ENCODE data around the gene RPL37A.
"Not testable (repeated sequence)": the region's sequence is repeated elsewhere in the genome, so short reads cannot be mapped to it uniquely, and the experiment has no call there.

Gene RPL37A

GRCh38 chr2:216517447-216518225 is 19.0 kb downstream of the RPL37A start:
- H3K4me3 ChIP-seq (ENCODE audit: low read depth, low read length), result no peak overlapping the region
- POLR2A ChIA-PET, result no interaction called here
- peaks cover 0 to 10% of the 10 kb centered on the region in 2 experiments; a peak in 2 of 3 replicates for H3K36me3 ChIP-seq (ENCODE audit: control insufficient read depth in 2 of 2, insufficient read depth in 1 of 2, low read length in 2 of 2)
- TF ChIP-seq, protein P1, sequence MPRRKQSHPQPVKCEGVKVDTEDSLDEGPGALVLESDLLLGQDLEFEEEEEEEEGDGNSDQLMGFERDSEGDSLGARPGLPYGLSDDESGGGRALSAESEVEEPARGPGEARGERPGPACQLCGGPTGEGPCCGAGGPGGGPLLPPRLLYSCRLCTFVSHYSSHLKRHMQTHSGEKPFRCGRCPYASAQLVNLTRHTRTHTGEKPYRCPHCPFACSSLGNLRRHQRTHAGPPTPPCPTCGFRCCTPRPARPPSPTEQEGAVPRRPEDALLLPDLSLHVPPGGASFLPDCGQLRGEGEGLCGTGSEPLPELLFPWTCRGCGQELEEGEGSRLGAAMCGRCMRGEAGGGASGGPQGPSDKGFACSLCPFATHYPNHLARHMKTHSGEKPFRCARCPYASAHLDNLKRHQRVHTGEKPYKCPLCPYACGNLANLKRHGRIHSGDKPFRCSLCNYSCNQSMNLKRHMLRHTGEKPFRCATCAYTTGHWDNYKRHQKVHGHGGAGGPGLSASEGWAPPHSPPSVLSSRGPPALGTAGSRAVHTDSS (tag by site-specific recombination; IDR thresholded peaks at IDR 0.05), result no peak
- no peak for TF ChIP-seq ZFP69B (tag by site-specific recombination; IDR thresholded peaks at IDR 0.05)
- TF ChIP-seq, protein P2, sequence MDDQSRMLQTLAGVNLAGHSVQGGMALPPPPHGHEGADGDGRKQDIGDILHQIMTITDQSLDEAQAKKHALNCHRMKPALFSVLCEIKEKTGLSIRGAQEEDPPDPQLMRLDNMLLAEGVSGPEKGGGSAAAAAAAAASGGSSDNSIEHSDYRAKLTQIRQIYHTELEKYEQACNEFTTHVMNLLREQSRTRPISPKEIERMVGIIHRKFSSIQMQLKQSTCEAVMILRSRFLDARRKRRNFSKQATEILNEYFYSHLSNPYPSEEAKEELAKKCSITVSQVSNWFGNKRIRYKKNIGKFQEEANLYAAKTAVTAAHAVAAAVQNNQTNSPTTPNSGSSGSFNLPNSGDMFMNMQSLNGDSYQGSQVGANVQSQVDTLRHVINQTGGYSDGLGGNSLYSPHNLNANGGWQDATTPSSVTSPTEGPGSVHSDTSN (CRISPR knock-in tag; IDR thresholded peaks at IDR 0.05), result no peak
- TF ChIP-seq ZNF707 (tag by site-specific recombination; IDR thresholded peaks at IDR 0.05), result no peak
- no peak for TF ChIP-seq ZNF629 (tag by site-specific recombination; IDR thresholded peaks at IDR 0.05)
- TF ChIP-seq ZNF596 (tag by site-specific recombination; IDR thresholded peaks at IDR 0.05), result no peak
- no peak for TF ChIP-seq ZNF510 (tag by site-specific recombination; IDR thresholded peaks at IDR 0.05; ENCODE audit: insufficient replicate concordance)
- no peaks in the 10 kb centered on the region for H3K9me3 ChIP-seq (ENCODE audit: control insufficient read depth, insufficient read depth, low read depth, low read length)
- H3K4me1 ChIP-seq (ENCODE audit: control insufficient read depth, insufficient read depth, low read length), result no peaks in the 10 kb centered on the region
- CTCF ChIA-PET, result interaction anchor here (0.6 to 13.1 kb wide), 32 partner anchors 9 to 1239 kb away, joined by 3 to 376 read pairs (median 5); partner anchors contain the start of gene IGFBP5
- H3K27ac ChIP-seq (ENCODE audit: extremely low read depth, low read depth, low read length), result no peak overlapping the region

DNA sequence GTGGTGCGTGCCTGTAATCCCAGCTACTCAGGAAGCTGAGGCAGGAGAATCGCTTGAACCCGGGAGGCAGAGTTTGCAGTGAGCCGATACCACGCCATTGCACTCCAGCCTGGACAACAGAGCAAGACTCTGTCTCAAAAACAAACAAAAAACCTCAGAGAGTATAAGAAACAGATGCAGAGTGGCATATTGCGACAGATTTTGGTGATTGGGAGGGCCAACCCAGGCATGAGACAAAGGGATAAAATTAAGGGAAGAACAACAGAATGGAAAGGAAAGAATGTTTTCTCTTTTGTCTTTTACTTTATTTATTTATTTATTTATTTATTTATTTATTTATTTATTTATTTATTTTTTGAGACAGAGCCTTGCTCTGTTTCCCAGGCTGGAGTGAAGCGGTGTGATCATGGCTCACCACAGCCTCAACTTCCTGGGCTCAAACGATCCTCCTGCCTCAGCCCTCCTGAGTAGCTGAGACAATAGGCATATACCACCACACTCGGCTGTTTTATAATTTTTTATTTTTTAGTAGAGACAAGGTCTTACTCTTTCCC is 20.0 kb downstream of the RPL37A start:
- not testable (repeated sequence) for H3K27ac ChIP-seq (ENCODE audit: extremely low read depth, low read depth, low read length); H3K4me3 ChIP-seq (ENCODE audit: low read depth, low read length); H3K4me1 ChIP-seq (ENCODE audit: control insufficient read depth, insufficient read depth, low read length); H3K9me3 ChIP-seq (ENCODE audit: control insufficient read depth, insufficient read depth, low read depth, low read length)
- ChIA-PET CTCF (interaction anchor here (0.7 to 13.1 kb wide), 31 partner anchors 8 to 1238 kb away, joined by 3 to 376 read pairs (median 5); partner anchors contain the start of gene IGFBP5), POLR2A (interaction anchor here (0.6 kb wide), 1 partner anchor 12 kb away, joined by 7 read pairs; no protein-coding TSS in a partner anchor)
- peaks cover 0 to 10% of the 10 kb centered on the region in 2 experiments; a peak in 2 of 3 replicates for H3K36me3 ChIP-seq (ENCODE audit: control insufficient read depth in 2 of 2, insufficient read depth in 1 of 2, low read length in 2 of 2)
- TF ChIP-seq ZNF654 (tag by site-specific recombination; IDR thresholded peaks at IDR 0.05; ENCODE audit: low read depth) (peak; percentile 51), ZNF629 (tag by site-specific recombination; IDR thresholded peaks at IDR 0.05) (peak; percentile 67), ZNF202 (tag by site-specific recombination; IDR thresholded peaks at IDR 0.05; ENCODE audit: borderline replicate concordance) (peak; percentile 88; the same call in 1 of the 2 replicates), ZNF558 (tag by site-specific recombination; IDR thresholded peaks at IDR 0.05) (peak; percentile 91), ZNF560 (tag by site-specific recombination; IDR thresholded peaks at IDR 0.05; ENCODE audit: borderline replicate concordance) (peak; percentile 90), ZNF140 (tag by site-specific recombination; IDR thresholded peaks at IDR 0.05) (peak; percentile 96), ZNF529 (tag by site-specific recombination; IDR thresholded peaks at IDR 0.05; ENCODE audit: insufficient replicate concordance) (peak; percentile 54), ZNF292 (tag by site-specific recombination; IDR thresholded peaks at IDR 0.05; ENCODE audit: borderline replicate concordance, low read depth) (peak; percentile 80; the same call in 1 of the 2 replicates), ZNF501 (tag by site-specific recombination; IDR thresholded peaks at IDR 0.05) (peak; percentile 79; the same call in 1 of the 2 replicates), ZNF791 (tag by site-specific recombination; IDR thresholded peaks at IDR 0.05) (0 out of 2 replicates have a peak, but pooled peaks have one; percentile 62), ZNF121 (tag by site-specific recombination; IDR thresholded peaks at IDR 0.05) (0 out of 2 replicates have a peak, but pooled peaks have one; percentile 39), ZNF404 (tag by site-specific recombination; IDR thresholded peaks at IDR 0.05) (peak; percentile 79; the same call in 1 of the 2 replicates), ZNF266 (tag by site-specific recombination; IDR thresholded peaks at IDR 0.05; ENCODE audit: low read depth) (peak; percentile 65), TSHZ1 (tag by site-specific recombination; IDR thresholded peaks at IDR 0.05; ENCODE audit: borderline replicate concordance) (peak; percentile 49; the same call in 1 of the 2 replicates)
- TF ChIP-seq, protein P3, sequence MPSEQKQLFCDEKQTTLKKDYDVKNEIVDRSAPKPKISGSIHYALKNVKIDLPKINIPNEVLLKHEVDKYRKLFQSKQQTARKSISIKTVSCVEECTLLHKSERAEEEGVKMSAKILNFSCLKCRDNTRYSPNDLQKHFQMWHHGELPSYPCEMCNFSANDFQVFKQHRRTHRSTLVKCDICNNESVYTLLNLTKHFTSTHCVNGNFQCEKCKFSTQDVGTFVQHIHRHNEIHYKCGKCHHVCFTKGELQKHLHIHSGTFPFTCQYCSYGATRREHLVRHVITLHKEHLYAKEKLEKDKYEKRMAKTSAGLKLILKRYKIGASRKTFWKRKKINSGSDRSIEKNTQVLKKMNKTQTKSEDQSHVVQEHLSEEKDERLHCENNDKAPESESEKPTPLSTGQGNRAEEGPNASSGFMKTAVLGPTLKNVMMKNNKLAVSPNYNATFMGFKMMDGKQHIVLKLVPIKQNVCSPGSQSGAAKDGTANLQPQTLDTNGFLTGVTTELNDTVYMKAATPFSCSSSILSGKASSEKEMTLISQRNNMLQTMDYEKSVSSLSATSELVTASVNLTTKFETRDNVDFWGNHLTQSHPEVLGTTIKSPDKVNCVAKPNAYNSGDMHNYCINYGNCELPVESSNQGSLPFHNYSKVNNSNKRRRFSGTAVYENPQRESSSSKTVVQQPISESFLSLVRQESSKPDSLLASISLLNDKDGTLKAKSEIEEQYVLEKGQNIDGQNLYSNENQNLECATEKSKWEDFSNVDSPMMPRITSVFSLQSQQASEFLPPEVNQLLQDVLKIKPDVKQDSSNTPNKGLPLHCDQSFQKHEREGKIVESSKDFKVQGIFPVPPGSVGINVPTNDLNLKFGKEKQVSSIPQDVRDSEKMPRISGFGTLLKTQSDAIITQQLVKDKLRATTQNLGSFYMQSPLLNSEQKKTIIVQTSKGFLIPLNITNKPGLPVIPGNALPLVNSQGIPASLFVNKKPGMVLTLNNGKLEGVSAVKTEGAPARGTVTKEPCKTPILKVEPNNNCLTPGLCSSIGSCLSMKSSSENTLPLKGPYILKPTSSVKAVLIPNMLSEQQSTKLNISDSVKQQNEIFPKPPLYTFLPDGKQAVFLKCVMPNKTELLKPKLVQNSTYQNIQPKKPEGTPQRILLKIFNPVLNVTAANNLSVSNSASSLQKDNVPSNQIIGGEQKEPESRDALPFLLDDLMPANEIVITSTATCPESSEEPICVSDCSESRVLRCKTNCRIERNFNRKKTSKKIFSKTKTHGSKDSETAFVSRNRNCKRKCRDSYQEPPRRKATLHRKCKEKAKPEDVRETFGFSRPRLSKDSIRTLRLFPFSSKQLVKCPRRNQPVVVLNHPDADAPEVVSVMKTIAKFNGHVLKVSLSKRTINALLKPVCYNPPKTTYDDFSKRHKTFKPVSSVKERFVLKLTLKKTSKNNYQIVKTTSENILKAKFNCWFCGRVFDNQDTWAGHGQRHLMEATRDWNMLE (tag by site-specific recombination; conservative IDR thresholded peaks at IDR 0.05; ENCODE audit: low read depth), result peak; percentile 96

Measured in HEK293 (cell line).